HCT116 (cell line): ENCODE measurements around the gene RBM23. TPM values are rescaled to one million over a fixed set of nuclear protein-coding genes. Genes with fewer than 3 reads are reported as not detected.

ENCODE experiments used
- ATAC-seq: fragments of 200-7000 bp; cut with Tn5 transposase; 2 replicates; pipeline ENCODE4 v1.9.1; 2020; ENCODE audit warnings: mild to moderate bottlenecking, moderate library complexity
- BruUV-seq: library from RNA; stranded (reverse); fragments of 400-500 nt; replicated peaks from 2 replicates; lab custom pipeline; 2021; lab: Mats Ljungman, UMichigan
- CTCF ChIA-PET: fragments of 300-600 bp; sonication (Branson Sonifier 250); formaldehyde crosslinking; loops from one replicate; lab custom pipeline; 2021; ENCODE audit warnings: antibody characterized with exemption; lab: Charles Lee
- POLR2A ChIA-PET: fragments of 300-600, 350-600 bp; sonication (Branson Sonifier 250); formaldehyde crosslinking; loops from one replicate; lab custom pipeline; 2021; ENCODE audit warnings: antibody characterized with exemption; lab: Charles Lee
- RAD21 ChIA-PET, 2 experiments: fragments of 300-600 bp; sonication (Branson Sonifier 250); formaldehyde crosslinking; loops; one replicate each; lab custom pipeline; 2023; ENCODE audit warnings: low total read pairs in 2 of 2; ENCODE audit not compliant: uncharacterized antibody in 2 of 2, unreplicated experiment in 2 of 2, low non-redundant PET in 1 of 2; lab: Charles Lee
- DNase-seq: peaks from one replicate; pipeline ENCODE4 v3.0.0-alpha.2; 2010; ENCODE audit warnings: low read depth, low spot score
- H2AFZ ChIP-seq: fragments of 200-600 bp; shearing (Covaris generic), sonication (generic); 2 replicates; pipeline ENCODE4 v1.6.1; 2017; ENCODE audit warnings: low read depth, mixed run types, mixed read lengths, antibody characterized with exemption, low read length; ENCODE audit not compliant: poor library complexity, severe bottlenecking
- H3K27ac ChIP-seq: 2 replicates; pipeline ENCODE4 v1.5.1; 2012; ENCODE audit warnings: low read depth, low read length
- H3K27me3 ChIP-seq: fragments of 200-600 bp; sonication (generic); 2 replicates; pipeline ENCODE4 v1.6.1; 2016; ENCODE audit warnings: mixed run types, low read length, mixed read lengths; ENCODE audit not compliant: insufficient read depth
- H3K36me3 ChIP-seq, 2 experiments: fragments of 200-500 bp in 1 of 2; fragments of 200-600 bp in 1 of 2; sonication (Bioruptor generic) in 1 of 2; sonication (generic) in 1 of 2; 2 replicates each; pipeline versions ENCODE4 v1.5.1 to v1.6.1; 2014 to 2016; ENCODE audit warnings: low read length in 2 of 2, inconsistent platforms in 1 of 2, mixed read lengths in 1 of 2, mixed run types in 1 of 2; ENCODE audit not compliant: insufficient read depth in 2 of 2, control insufficient read depth in 1 of 2
- H3K4me1 ChIP-seq, 2 experiments: fragments of 200-600 bp in 1 of 2; sonication (generic) in 1 of 2; 2 replicates each; pipeline versions ENCODE4 v1.5.1 to v1.6.1; 2012 to 2017; ENCODE audit warnings: low read length in 2 of 2, inconsistent platforms in 1 of 2, mild to moderate bottlenecking in 1 of 2, mixed read lengths in 1 of 2, mixed run types in 1 of 2, moderate library complexity in 1 of 2; ENCODE audit not compliant: insufficient read depth in 2 of 2, control insufficient read depth in 1 of 2
- H3K4me2 ChIP-seq: fragments of 200-600 bp; sonication (generic); 2 replicates; pipeline ENCODE4 v1.6.1; 2017; ENCODE audit warnings: mixed run types, low read length, mixed read lengths
- H3K4me3 ChIP-seq, 2 experiments: fragments of 200-600 bp in 1 of 2; sonication (generic) in 1 of 2; replicated peaks in 1 of 2; 2 replicates each; pipeline ENCODE4 v1.5.1; 2011 to 2016; ENCODE audit warnings: low read length in 2 of 2, control low read depth in 1 of 2, low read depth in 1 of 2, mild to moderate bottlenecking in 1 of 2, mixed read lengths in 1 of 2, mixed run types in 1 of 2
- H3K79me2 ChIP-seq: fragments of 200-600 bp; sonication (generic); 2 replicates; pipeline ENCODE4 v1.6.1; 2017; ENCODE audit warnings: mild to moderate bottlenecking, mixed run types, low read length, moderate library complexity, mixed read lengths; ENCODE audit not compliant: insufficient read depth
- H3K9ac ChIP-seq: fragments of 200-600 bp; sonication (generic); 2 replicates; pipeline ENCODE4 v1.6.1; 2016; ENCODE audit warnings: low read length, mixed read lengths
- H3K9me2 ChIP-seq: fragments of 200-600 bp; sonication (generic), shearing (Covaris generic); 2 replicates; pipeline ENCODE4 v1.6.1; 2017; ENCODE audit warnings: mixed run types, mild to moderate bottlenecking, moderate library complexity; ENCODE audit not compliant: insufficient read depth
- H3K9me3 ChIP-seq, 2 experiments: fragments of 200-500 bp in 1 of 2; fragments of 200-600 bp in 1 of 2; sonication (Bioruptor generic) in 1 of 2; sonication (generic) in 1 of 2; 2 replicates each; pipeline ENCODE4 v1.6.1; 2014 to 2017; ENCODE audit warnings: low read length in 2 of 2, mixed read lengths in 2 of 2, inconsistent platforms in 1 of 2, low read depth in 1 of 2, mild to moderate bottlenecking in 1 of 2, mixed run types in 1 of 2, moderate library complexity in 1 of 2; ENCODE audit not compliant: control insufficient read depth in 1 of 2, insufficient read depth in 1 of 2
- H4K20me1 ChIP-seq: fragments of 200-600 bp; sonication (generic), shearing (Covaris generic); 2 replicates; pipeline ENCODE4 v1.6.1; 2017; ENCODE audit warnings: mixed run types, mild to moderate bottlenecking, moderate library complexity; ENCODE audit not compliant: insufficient read depth
- CBX3 ChIP-seq: IDR thresholded peaks from 2 replicates; pipeline ENCODE4 v1.6.1; 2012; ENCODE audit warnings: low read depth
- CEBPB ChIP-seq: IDR thresholded peaks from 2 replicates; pipeline ENCODE4 v1.6.1; 2012; ENCODE audit warnings: low read depth
- CTCF ChIP-seq, 3 experiments: fragments of 200-600 bp in 1 of 3; sonication (generic) in 1 of 3; IDR thresholded peaks in 2 of 3; conservative IDR thresholded peaks in 1 of 3; 2 replicates each; pipeline ENCODE4 v1.5.1; 2012 to 2017; ENCODE audit warnings: low read depth in 2 of 3, low read length in 2 of 3, antibody characterized with exemption in 1 of 3, borderline replicate concordance in 1 of 3, control low read depth in 1 of 3, mild to moderate bottlenecking in 1 of 3, mixed read lengths in 1 of 3, mixed run types in 1 of 3, moderate library complexity in 1 of 3; ENCODE audit not compliant: insufficient read depth in 1 of 3
- EGR1 ChIP-seq: IDR thresholded peaks from 2 replicates; pipeline ENCODE4 v1.6.1; 2012; ENCODE audit warnings: low read depth
- EZH2 ChIP-seq: fragments of 200-600 bp; sonication (generic); IDR thresholded peaks from 2 replicates; pipeline ENCODE4 v1.6.1; 2017; ENCODE audit warnings: antibody characterized with exemption, mixed run types
- EZH2phosphoT487 ChIP-seq: fragments of 200-600 bp; IDR thresholded peaks from 2 replicates; pipeline ENCODE4 v1.6.1; 2018; ENCODE audit warnings: antibody characterized with exemption, borderline replicate concordance
- FOSL1 ChIP-seq: IDR thresholded peaks from 2 replicates; pipeline ENCODE4 v1.6.1; 2012; ENCODE audit warnings: low read depth
- JUND ChIP-seq: IDR thresholded peaks from 2 replicates; pipeline ENCODE4 v1.6.1; 2012
- MAX ChIP-seq: IDR thresholded peaks from 2 replicates; pipeline ENCODE4 v1.6.1; 2012
- RAD21 ChIP-seq: IDR thresholded peaks from 2 replicates; pipeline ENCODE4 v1.6.1; 2012; ENCODE audit warnings: low read depth, mild to moderate bottlenecking
- SIN3A ChIP-seq: IDR thresholded peaks from 2 replicates; pipeline ENCODE4 v1.6.1; 2012; ENCODE audit warnings: low read depth
- SP1 ChIP-seq: IDR thresholded peaks from 2 replicates; pipeline ENCODE4 v1.6.1; 2012; ENCODE audit warnings: low read depth
- SRF ChIP-seq: IDR thresholded peaks from 2 replicates; pipeline ENCODE4 v1.6.1; 2012; ENCODE audit warnings: low read depth
- YY1 ChIP-seq: IDR thresholded peaks from 2 replicates; pipeline ENCODE4 v1.6.1; 2011; ENCODE audit warnings: low read length, low read depth, moderate library complexity, mild to moderate bottlenecking; ENCODE audit not compliant: insufficient replicate concordance; ENCODE audit errors: extremely low read depth
- ZBTB33 ChIP-seq: IDR thresholded peaks from 2 replicates; pipeline ENCODE4 v1.6.1; 2011; ENCODE audit warnings: mild to moderate bottlenecking, low read length, moderate library complexity; ENCODE audit not compliant: insufficient replicate concordance; ENCODE audit errors: extremely low read depth
- ZNF274 ChIP-seq: fragments of 200-500 bp; sonication (Bioruptor generic); IDR thresholded peaks from 2 replicates; pipeline ENCODE4 v1.6.1; 2014; ENCODE audit warnings: mild to moderate bottlenecking, low read depth, low read length, inconsistent platforms
- intact Hi-C: fragments of 100-400 bp; cut with micrococcal nuclease; formaldehyde crosslinking; loops from 2 replicates; pipeline ENCODE4 v1.10.0; 2022
- total RNA-seq: library from RNA; stranded (reverse); gene quantifications from one replicate; pipeline ENCODE4 v1.2.1, GENCODE V29; 2021; ENCODE audit not compliant: unreplicated experiment

RBM23 gene
- total RNA-seq, 1 experiment from 2014 or later = 67.2 TPM

- no peak overlapping the region for H3K4me3 ChIP-seq
- H3K9me3 ChIP-seq = no peaks in the 10 kb centered on the region
- peak; percentile 32; the same call in 1 of the 2 replicates for ATAC-seq
- no peak overlapping the region for H3K9ac ChIP-seq
- no peak overlapping the region for H3K27ac ChIP-seq
- POLR2A ChIA-PET = no interaction called here
- no peaks in the 10 kb centered on the region for H3K79me2 ChIP-seq
- no peaks in the 10 kb centered on the region for H3K36me3 ChIP-seq
- BruUV-seq = no TSS peak
- H3K27me3 ChIP-seq = no peaks in the 10 kb centered on the region
- no peaks in the 10 kb centered on the region for H3K4me1 ChIP-seq
- no peaks in the 10 kb centered on the region for H3K9me2 ChIP-seq
- intact Hi-C loops = no loop called here
- no peak overlapping the region for H3K4me2 ChIP-seq
- TF ChIP-seq CTCF (IDR thresholded peaks at IDR 0.05 in 2 of 3, conservative IDR thresholded peaks at IDR 0.05 in 1 of 3; ENCODE audit: borderline replicate concordance in 1 of 3, insufficient read depth in 1 of 3, low read depth in 2 of 3, low read length in 2 of 3) = no peak
- TF ChIP-seq SIN3A = no peak
- no peak for TF ChIP-seq SRF
- TF ChIP-seq FOSL1 = no peak
- TF ChIP-seq YY1 = no peak
- TF ChIP-seq MAX = no peak
- TF ChIP-seq EZH2 = no peak
- TF ChIP-seq JUND = no peak
- TF ChIP-seq CEBPB = no peak
- TF ChIP-seq EGR1 = no peak
- TF ChIP-seq SP1 = no peak
- TF ChIP-seq EZH2phosphoT487 = no peak
- TF ChIP-seq CBX3 = no peak
- no peak for TF ChIP-seq ZBTB33
- TF ChIP-seq ZNF274 = no peak
- no peak for TF ChIP-seq RAD21
- TF ChIP-seq, all 23 proteins: peak for 0
- Histone ChIP-seq H2AFZ (no peak overlapping the region), H4K20me1 (no peaks in the 10 kb centered on the region)
- DNase-seq = no peak
- RAD21 ChIA-PET = no interaction called here
- CTCF ChIA-PET = no interaction called here
These were observed 74.5 kb downstream of the RBM23 start for GRCh38 chr14:22844221-22845102.
